Measurements from ENCODE around the gene INCENP.
"Not testable (repeated sequence)": the region's sequence is repeated elsewhere in the genome, so short reads cannot be mapped to it uniquely, and the experiment has no call there.

Gene INCENP

DNA sequence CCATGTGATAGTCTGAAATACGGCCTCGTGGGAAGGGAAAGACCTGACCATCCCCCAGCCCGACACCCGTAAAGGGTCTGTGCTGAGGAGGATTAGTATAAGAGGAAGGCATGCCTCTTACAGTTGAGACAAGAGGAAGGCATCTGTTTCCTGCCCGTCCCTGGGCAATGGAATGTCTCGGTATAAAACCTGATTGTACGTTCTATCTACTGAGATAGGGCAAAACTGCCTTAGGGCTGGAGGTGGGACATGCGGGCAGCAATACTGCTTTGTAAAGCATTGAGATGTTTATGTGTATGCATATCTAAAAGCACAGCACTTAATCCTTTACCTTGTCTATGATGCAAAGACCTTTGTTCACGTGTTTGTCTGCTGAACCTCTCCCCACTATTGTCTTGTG is 71.2 kb downstream of the INCENP start:
- H3K9ac ChIP-seq (ENCODE audit: low read depth, low read length); H3K4me3 ChIP-seq (ENCODE audit: low read length); H3K27ac ChIP-seq (ENCODE audit: low read length); H3K4me1 ChIP-seq (ENCODE audit: insufficient read depth, low read length); H3K9me3 ChIP-seq (ENCODE audit: insufficient read depth, low read depth, low read length); H3K27me3 ChIP-seq (ENCODE audit: insufficient read depth, low read length); H3K36me3 ChIP-seq (ENCODE audit: insufficient read depth, low read depth, low read length): not testable (repeated sequence)

DNA sequence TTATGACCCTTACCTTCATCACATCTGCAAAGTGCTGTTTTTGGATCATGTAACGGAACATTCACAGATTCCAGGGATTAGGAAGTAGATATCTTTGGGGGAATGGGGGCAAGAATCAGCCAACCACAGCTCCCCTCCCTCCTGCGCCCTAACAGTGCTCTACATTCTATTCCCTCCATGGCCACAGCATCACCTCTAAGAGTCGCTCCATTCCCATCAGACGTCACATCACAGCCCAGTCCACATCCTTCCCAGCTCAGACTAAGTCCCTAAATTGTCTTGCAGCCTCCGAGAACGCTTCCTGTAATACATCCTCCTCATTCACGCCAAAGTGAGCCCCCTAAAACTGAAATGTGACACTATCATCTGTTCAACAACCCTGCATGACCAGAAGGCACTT is 72.1 kb downstream of the INCENP start:
- no peak overlapping the region for H3K9ac ChIP-seq (ENCODE audit: low read depth, low read length)
- H3K4me3 ChIP-seq (ENCODE audit: low read length) = no peak overlapping the region
- H3K27me3 ChIP-seq (ENCODE audit: insufficient read depth, low read length) = no peaks in the 10 kb centered on the region
- H3K9me3 ChIP-seq (ENCODE audit: insufficient read depth, low read depth, low read length) = no peaks in the 10 kb centered on the region
- H3K27ac ChIP-seq (ENCODE audit: low read length) = no peak overlapping the region
- peaks cover 4% of the 10 kb centered on the region for H3K4me1 ChIP-seq (ENCODE audit: insufficient read depth, low read length)
- H3K36me3 ChIP-seq (ENCODE audit: insufficient read depth, low read depth, low read length) = no peaks in the 10 kb centered on the region

DNA sequence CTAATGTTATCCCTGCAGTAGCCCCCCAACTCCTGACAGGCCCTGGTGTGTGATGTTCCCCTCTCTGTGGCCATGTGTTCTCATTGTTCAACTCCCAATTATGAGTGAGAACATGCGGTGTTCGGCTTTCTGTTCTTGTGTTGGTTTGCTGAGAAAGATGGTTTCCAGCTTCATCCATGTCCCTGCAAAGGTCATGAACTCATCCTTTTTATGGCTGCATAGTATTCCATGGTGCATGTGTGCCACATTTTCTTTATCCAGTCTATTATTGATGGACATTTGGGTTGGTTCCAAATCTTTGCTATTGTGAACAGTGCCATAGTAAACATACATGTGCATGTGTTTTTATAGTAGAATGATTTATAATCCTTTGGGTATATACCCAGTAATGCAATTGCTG is 73.6 kb downstream of the INCENP start:
- not testable (repeated sequence) for H3K9me3 ChIP-seq (ENCODE audit: insufficient read depth, low read depth, low read length); H3K27me3 ChIP-seq (ENCODE audit: insufficient read depth, low read length); H3K4me3 ChIP-seq (ENCODE audit: low read length); H3K4me1 ChIP-seq (ENCODE audit: insufficient read depth, low read length); H3K27ac ChIP-seq (ENCODE audit: low read length); H3K9ac ChIP-seq (ENCODE audit: low read depth, low read length); H3K36me3 ChIP-seq (ENCODE audit: insufficient read depth, low read depth, low read length)

DNA sequence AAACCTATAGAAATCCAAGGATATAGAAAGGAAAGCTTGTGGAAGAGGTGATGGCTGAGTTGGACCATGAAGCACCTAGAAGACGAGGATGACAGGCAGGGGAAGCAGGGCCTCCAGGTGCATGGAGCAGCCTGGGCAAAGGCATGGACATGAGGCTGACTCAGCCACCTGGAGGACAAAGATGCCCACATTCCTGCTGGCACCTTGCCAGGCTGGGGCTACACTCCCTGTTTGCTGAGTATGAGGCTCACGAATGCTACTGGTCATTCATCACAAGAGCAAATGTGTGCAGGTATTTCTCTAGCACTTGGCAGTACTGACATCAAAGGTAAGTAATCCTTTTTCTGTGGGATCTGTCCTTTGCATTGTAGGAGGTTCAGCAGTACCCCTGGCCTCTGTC is 77.6 kb downstream of the INCENP start:
- Histone ChIP-seq H3K4me3 (ENCODE audit: low read length) (no peak overlapping the region), H3K9ac (ENCODE audit: low read depth, low read length) (no peak overlapping the region), H3K9me3 (ENCODE audit: insufficient read depth, low read depth, low read length) (no peaks in the 10 kb centered on the region), H3K4me1 (ENCODE audit: insufficient read depth, low read length) (no peaks in the 10 kb centered on the region), H3K27ac (ENCODE audit: low read length) (no peak overlapping the region), H3K27me3 (ENCODE audit: insufficient read depth, low read length) (no peaks in the 10 kb centered on the region), H3K36me3 (ENCODE audit: insufficient read depth, low read depth, low read length) (no peaks in the 10 kb centered on the region)

Data from iPS-20b (cell line).